8988T (cell line): ENCODE data around the gene ARHGAP26.
"Not testable (repeated sequence)": the region's sequence is repeated elsewhere in the genome, so short reads cannot be mapped to it uniquely, and the experiment has no call there.

Experiments used
- DNase-seq: peaks from one replicate; pipeline ENCODE4 v3.0.0; 2011

The ARHGAP26 gene

GRCh38 chr5:142913728-142914338 lies 143.7 kb downstream of the ARHGAP26 start:
- no peak for DNase-seq

GRCh38 chr5:142915038-142915437 lies 144.9 kb downstream of the ARHGAP26 start:
- no peak for DNase-seq

GRCh38 chr5:142915813-142916424 lies 145.7 kb downstream of the ARHGAP26 start:
- DNase-seq, result no peak

GRCh38 chr5:142918959-142919635 lies 148.9 kb downstream of the ARHGAP26 start:
- no peak for DNase-seq

- DNase-seq, result no peak
These were observed 150.9 kb downstream of the ARHGAP26 start for GRCh38 chr5:142920849-142921612.

- no peak for DNase-seq
These were observed 152.2 kb downstream of the ARHGAP26 start for GRCh38 chr5:142922223-142922952.

- no peak for DNase-seq
These were observed 154.1 kb downstream of the ARHGAP26 start for GRCh38 chr5:142924135-142924883.

- DNase-seq, result no peak
These were observed 155.6 kb downstream of the ARHGAP26 start for GRCh38 chr5:142925795-142926194.

- DNase-seq, result no peak
These were observed 156.4 kb downstream of the ARHGAP26 start for GRCh38 chr5:142926549-142926948.

- not testable (repeated sequence) for DNase-seq
These were observed 158.8 kb downstream of the ARHGAP26 start for GRCh38 chr5:142928999-142929398.

GRCh38 chr5:142929587-142929986 lies 159.4 kb downstream of the ARHGAP26 start:
- no peak for DNase-seq

GRCh38 chr5:142930395-142931110 lies 160.4 kb downstream of the ARHGAP26 start:
- DNase-seq, result no peak

- DNase-seq, result no peak
These were observed 161.9 kb downstream of the ARHGAP26 start for GRCh38 chr5:142931896-142932686.

GRCh38 chr5:142934051-142934762 lies 164.0 kb downstream of the ARHGAP26 start:
- DNase-seq, result no peak

GRCh38 chr5:142935014-142935413 lies 164.8 kb downstream of the ARHGAP26 start:
- DNase-seq, result no peak

- DNase-seq, result no peak
These were observed 167.2 kb downstream of the ARHGAP26 start for GRCh38 chr5:142937374-142937773.

GRCh38 chr5:142938266-142938880 lies 168.2 kb downstream of the ARHGAP26 start:
- DNase-seq, result no peak

GRCh38 chr5:142939006-142939405 lies 168.8 kb downstream of the ARHGAP26 start:
- DNase-seq, result no peak

GRCh38 chr5:142939884-142940283 lies 169.7 kb downstream of the ARHGAP26 start:
- DNase-seq, result no peak
